Measurements from ENCODE around the gene ST8SIA2. TPM values are rescaled to one million over a fixed set of nuclear protein-coding genes. Genes with fewer than 3 reads are reported as not detected.

ST8SIA2 gene
- total RNA-seq, 1 donor = 0.36 TPM

DNA sequence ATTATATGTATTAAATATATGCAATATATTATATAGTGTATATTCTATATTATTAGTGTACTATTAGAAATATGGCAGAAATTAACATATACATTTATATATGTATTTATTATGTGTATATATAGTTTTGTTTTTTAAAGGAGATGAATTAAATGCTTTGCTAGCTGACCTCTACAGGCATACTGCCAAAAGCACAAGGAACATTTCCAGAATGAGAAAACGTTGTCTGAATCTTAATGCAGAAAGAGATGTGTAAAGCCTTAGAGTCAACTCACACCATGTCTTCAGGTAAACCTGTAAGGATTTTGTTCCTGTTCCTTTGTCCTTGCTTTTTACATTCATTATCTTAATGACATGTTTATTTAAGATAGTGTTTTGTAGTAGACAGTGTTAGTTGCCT is 111.9 kb downstream of the ST8SIA2 start:
- Histone ChIP-seq H3K27ac (ENCODE audit: low read depth, low read length) (no peak overlapping the region), H3K4me3 (ENCODE audit: insufficient read depth, low read length) (no peak overlapping the region), H2AFZ (ENCODE audit: low read length) (no peak overlapping the region), H3K4me1 (ENCODE audit: insufficient read depth, low read length) (no peaks in the 10 kb centered on the region), H3K79me2 (ENCODE audit: insufficient read depth, low read length) (no peaks in the 10 kb centered on the region), H3K4me2 (ENCODE audit: insufficient read depth, low read length) (no peak overlapping the region), H3K27me3 (ENCODE audit: insufficient read depth, low read length) (no peaks in the 10 kb centered on the region), H3K36me3 (ENCODE audit: insufficient read depth, low read length) (no peaks in the 10 kb centered on the region), H3K9me3 (ENCODE audit: low read depth, low read length) (no peaks in the 10 kb centered on the region), H4K20me1 (ENCODE audit: insufficient read depth, low read length) (no peaks in the 10 kb centered on the region)
- no peak for DNase-seq (ENCODE audit: insufficient read length, low spot score, missing footprints)
- TF ChIP-seq CTCF (IDR thresholded peaks at IDR 0.05; ENCODE audit: extremely low read depth, low read depth, low read length) = no peak

DNA sequence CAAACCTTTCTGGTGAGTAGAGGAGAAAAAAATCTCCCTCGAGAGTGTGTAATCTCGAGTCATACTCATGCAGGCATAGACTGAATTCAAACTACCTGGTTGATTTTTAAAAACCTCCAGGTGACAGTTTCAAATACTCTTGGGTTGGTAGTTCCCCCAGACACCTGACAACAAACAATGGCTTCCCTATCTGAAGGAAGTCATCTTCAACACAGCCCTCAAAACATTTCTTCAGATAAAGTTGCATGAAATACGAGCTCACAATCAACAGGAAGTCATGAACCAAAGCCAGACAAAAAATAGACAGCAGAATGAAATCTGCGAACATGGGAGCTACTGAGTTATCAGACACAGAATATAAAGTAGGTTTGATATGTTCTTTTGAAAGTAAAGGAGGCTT is 112.8 kb downstream of the ST8SIA2 start:
- H3K4me2 ChIP-seq (ENCODE audit: insufficient read depth, low read length) = no peak overlapping the region
- no peaks in the 10 kb centered on the region for H3K9me3 ChIP-seq (ENCODE audit: low read depth, low read length)
- H3K36me3 ChIP-seq (ENCODE audit: insufficient read depth, low read length) = no peaks in the 10 kb centered on the region
- TF ChIP-seq CTCF (IDR thresholded peaks at IDR 0.05; ENCODE audit: extremely low read depth, low read depth, low read length) = no peak
- no peaks in the 10 kb centered on the region for H4K20me1 ChIP-seq (ENCODE audit: insufficient read depth, low read length)
- H3K27me3 ChIP-seq (ENCODE audit: insufficient read depth, low read length) = no peaks in the 10 kb centered on the region
- no peak overlapping the region for H2AFZ ChIP-seq (ENCODE audit: low read length)
- no peaks in the 10 kb centered on the region for H3K79me2 ChIP-seq (ENCODE audit: insufficient read depth, low read length)
- H3K27ac ChIP-seq (ENCODE audit: low read depth, low read length) = no peak overlapping the region
- no peak overlapping the region for H3K4me3 ChIP-seq (ENCODE audit: insufficient read depth, low read length)
- DNase-seq (ENCODE audit: insufficient read length, low spot score, missing footprints) = no peak
- no peaks in the 10 kb centered on the region for H3K4me1 ChIP-seq (ENCODE audit: insufficient read depth, low read length)

DNA sequence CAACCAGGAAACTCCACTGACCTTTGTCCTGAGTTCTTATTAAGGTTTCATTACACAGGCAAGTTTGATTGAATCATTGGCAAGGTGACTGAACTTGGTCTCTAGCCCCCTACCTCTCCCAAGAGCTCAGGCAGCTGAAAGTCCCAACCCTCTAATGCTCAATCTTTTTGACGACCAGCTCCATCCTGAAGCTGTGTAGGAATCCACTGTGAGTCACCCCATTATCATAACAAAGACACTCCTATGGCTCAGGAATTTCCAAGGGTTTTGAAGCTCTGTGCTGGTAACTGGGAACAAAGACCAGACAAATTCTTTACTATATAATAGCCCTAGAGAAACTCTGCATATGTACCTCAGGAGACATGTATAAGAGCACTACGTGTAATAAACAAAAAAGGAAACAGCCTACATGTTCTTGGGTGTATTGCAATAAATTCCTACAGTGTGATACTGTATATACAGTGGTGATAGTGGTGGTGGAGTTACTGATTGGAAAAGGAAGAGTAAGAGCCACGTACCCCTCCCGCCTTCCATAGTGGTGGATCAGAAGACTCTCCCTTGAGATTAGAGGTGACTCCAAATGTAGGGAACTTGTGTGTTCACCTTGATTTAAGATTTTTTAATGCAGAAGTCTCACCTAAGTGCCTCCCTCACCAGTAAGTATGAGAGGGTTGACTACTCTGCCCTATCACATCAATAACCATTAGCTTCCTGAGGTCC is 116.6 kb downstream of the ST8SIA2 start:
- Histone ChIP-seq H3K27ac (ENCODE audit: low read depth, low read length) (no peak overlapping the region), H3K79me2 (ENCODE audit: insufficient read depth, low read length) (no peaks in the 10 kb centered on the region), H2AFZ (ENCODE audit: low read length) (no peak overlapping the region), H3K4me3 (ENCODE audit: insufficient read depth, low read length) (no peak overlapping the region), H3K9me3 (ENCODE audit: low read depth, low read length) (no peaks in the 10 kb centered on the region), H3K4me1 (ENCODE audit: insufficient read depth, low read length) (no peaks in the 10 kb centered on the region), H3K27me3 (ENCODE audit: insufficient read depth, low read length) (no peaks in the 10 kb centered on the region), H3K36me3 (ENCODE audit: insufficient read depth, low read length) (no peaks in the 10 kb centered on the region), H3K4me2 (ENCODE audit: insufficient read depth, low read length) (no peak overlapping the region), H4K20me1 (ENCODE audit: insufficient read depth, low read length) (no peaks in the 10 kb centered on the region)
- TF ChIP-seq CTCF (IDR thresholded peaks at IDR 0.05; ENCODE audit: extremely low read depth, low read depth, low read length) = no peak
- DNase-seq (ENCODE audit: insufficient read length, low spot score, missing footprints) = no peak

Small RNAs within 50 kb of the gene (small RNA-seq; reads per million reads assigned to genes)
- gene RF01233 = not detected
